GM18517 (cell line): Measurements from ENCODE around the gene COL4A2.

Source experiments
- ATAC-seq: cut with Tn5 transposase; IDR thresholded peaks from one replicate; pipeline ENCODE4 v1.9.1; 2021; ENCODE audit warnings: mild to moderate bottlenecking, moderate library complexity; ENCODE audit not compliant: unreplicated experiment

Gene COL4A2

DNA sequence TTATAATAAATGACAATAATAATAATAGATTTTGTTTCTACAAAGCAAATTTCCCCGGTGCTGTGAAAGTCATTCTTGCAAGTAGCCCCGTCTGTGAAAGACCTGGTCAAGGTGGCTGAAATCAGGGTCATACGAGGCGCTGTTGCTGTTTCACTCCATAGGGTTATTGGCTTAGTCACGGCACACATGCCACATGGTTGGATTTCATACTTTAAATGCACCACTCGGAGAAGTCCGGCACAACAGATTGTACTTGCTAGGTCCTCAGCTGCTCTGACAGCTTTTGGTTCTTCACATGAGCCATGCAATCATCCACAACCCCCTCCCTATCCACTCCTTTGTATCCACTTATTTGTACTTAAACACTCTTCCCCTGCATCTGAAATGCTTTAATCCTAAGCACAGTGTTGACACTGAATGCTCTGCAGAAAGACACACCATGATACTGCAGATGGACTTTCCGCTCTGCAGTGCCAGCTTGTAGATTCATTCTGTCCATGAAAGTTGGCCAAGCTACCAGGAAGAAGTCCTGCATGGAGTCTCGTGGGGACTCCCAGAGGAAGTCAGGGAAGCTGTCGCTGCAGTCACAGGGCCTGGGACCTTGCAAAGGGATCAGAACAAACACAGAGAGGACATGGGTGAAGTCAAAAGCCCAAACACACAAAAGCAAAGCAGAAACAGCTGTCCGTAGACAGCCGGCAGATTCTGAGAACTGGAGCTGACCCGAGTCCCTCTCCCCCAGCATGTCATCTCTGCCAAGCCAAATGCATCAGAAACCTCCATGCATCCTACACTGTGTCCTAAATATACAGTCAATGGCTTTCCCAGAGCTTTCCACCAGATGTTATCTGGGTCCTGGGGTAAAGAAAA is 124.6 kb downstream of the COL4A2 start:
- ATAC-seq, result no peak

- ATAC-seq, result no peak
Measured at GRCh38 chr13:110432522-110432921, 125.4 kb downstream of the COL4A2 start.

DNA sequence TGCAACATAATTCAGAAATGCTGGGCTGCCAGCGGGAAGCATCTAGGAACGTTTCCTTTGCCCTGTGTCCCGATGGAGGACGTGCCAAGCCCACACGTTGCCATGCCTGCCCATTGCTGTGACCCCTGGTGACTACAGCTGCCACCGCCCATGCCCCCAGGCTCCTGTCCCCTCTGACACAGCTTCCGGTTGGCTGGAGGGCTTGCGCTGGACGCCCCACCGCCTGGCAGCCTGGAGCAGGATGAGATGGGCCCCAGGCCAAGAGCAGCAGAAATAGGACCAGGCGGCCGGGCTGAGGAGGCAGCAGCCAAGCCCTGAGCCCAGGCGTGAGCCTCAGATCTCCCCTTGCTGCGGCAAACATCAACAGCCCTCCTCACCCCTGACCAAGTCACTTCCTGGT is 125.9 kb downstream of the COL4A2 start:
- ATAC-seq, result no peak

GRCh38 chr13:110434629-110435028 is 127.5 kb downstream of the COL4A2 start:
- no peak for ATAC-seq

GRCh38 chr13:110435331-110435730 is 128.2 kb downstream of the COL4A2 start:
- no peak for ATAC-seq

DNA sequence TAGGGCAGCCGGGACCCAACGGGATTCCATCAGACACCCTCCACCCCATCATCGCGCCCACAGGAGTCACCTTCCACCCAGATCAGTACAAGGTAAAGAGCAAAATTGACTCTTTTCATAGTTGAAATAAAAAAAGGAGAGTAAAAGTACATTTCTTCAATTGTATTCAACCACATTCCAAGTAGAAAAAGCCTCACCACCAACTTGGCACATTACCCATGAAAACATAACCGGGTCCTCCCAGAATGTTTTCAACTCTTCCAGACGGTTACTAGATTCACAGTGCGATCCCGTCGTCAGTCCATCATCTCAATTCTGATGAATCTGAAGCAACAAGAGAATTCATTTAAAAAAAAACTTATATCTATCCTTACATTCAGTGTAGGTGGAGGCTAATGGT is 129.2 kb downstream of the COL4A2 start:
- ATAC-seq, result no peak

DNA sequence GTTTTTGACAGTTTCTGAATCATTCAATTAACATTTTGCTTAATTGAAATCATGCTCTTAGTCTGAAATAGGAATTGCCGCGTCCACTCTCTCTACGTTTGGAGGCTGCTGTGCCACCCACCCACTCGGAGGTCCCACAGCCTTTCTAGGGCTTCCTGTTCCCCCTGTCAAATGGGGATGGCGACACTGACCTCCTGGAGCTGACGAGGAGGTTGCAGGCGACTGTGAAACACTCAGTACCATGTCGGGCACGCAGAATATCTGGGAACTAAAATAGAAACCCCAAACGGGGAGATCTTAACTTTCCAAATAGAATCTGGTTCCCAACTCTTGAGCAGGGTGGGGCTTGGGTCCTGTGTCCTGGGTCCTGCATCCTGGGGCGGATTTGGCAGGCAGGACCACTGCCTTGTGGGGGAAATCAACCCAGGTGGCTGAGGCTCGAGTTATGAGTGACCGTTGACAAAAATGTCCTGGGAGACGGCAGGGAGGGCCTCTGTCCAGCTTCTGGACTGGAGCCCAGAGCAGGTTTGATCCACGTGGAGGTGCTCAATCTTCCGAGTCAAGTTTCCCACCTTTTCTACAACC is 129.8 kb downstream of the COL4A2 start:
- ATAC-seq, result no peak

GRCh38 chr13:110438211-110438610 is 131.1 kb downstream of the COL4A2 start:
- no peak for ATAC-seq

- ATAC-seq, result no peak
Measured at GRCh38 chr13:110438776-110439175, 131.7 kb downstream of the COL4A2 start.

DNA sequence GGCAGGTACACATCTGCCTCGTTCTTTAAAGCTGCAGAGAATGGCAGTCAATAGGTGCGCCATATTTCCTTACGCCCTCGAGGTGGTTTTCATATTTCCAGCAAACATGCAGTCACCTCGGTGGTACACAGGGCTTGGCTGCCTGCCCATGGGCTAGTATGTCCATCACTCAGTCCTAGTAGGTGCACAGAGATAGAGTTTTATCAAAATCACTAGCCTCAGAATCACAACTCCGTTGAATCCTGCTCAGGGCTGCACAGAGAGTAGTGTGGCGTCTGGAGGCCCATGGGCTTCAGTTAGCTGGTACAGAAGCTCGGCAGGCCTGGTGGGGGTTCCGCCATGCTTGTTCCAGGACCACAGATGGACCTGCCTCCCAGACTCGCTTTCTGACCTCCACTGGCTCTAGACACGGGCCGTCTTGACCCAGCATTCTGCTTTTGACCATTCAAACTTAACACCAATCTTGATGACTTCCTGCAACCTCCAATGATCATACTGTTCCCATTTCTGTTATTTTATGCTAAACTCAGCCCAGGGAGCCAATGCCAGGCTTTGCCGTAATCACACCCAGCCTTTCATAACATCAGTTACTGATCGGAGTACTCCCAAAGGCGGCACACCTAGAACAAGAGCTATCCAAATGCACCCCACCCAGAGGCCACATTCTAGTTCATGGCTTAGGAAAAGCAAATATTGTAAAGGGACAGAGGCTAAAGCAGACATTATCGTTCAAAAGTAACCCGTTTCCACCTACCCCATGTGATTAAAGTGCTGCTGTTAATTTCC is 134.1 kb downstream of the COL4A2 start:
- ATAC-seq, result no peak

DNA sequence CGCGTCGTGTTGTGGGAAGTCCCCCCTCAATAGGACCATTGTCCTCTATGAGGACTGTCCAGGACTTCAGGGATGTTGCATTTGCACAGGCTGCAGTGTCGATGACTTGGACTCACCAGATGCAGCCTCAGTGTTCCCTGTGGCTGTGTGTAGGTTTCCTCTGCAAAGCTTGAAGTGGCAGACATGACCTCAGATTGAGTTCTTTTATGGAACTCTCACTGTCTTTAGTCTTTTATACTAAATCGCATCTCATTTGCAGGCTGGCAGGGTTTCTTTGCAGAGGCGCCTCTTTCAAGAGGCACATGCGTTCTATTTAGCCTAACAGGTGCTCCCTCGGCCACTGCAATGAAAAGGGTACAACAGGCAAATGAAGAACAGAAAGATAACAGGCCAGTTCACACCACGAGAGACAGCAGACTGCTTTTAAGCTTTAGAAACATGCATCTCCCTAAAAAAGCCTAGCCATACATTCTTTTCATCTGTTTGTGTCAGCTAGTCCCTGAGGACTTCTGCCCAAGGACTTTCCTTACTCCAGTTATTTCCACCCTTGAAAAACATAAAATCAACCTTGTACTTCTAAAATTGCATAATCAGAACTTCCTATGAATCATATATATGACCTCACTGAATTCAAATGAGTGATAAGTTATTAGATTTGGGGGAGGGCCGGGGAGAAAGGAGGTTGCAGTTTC is 136.0 kb downstream of the COL4A2 start:
- no peak for ATAC-seq

- ATAC-seq, result peak; percentile 20
Measured at GRCh38 chr13:110443622-110444225, 136.6 kb downstream of the COL4A2 start.

- ATAC-seq, result peak; percentile 43
Measured at GRCh38 chr13:110444226-110444653, 137.2 kb downstream of the COL4A2 start.

GRCh38 chr13:110445183-110445582 is 138.1 kb downstream of the COL4A2 start:
- ATAC-seq, result peak; percentile 67

DNA sequence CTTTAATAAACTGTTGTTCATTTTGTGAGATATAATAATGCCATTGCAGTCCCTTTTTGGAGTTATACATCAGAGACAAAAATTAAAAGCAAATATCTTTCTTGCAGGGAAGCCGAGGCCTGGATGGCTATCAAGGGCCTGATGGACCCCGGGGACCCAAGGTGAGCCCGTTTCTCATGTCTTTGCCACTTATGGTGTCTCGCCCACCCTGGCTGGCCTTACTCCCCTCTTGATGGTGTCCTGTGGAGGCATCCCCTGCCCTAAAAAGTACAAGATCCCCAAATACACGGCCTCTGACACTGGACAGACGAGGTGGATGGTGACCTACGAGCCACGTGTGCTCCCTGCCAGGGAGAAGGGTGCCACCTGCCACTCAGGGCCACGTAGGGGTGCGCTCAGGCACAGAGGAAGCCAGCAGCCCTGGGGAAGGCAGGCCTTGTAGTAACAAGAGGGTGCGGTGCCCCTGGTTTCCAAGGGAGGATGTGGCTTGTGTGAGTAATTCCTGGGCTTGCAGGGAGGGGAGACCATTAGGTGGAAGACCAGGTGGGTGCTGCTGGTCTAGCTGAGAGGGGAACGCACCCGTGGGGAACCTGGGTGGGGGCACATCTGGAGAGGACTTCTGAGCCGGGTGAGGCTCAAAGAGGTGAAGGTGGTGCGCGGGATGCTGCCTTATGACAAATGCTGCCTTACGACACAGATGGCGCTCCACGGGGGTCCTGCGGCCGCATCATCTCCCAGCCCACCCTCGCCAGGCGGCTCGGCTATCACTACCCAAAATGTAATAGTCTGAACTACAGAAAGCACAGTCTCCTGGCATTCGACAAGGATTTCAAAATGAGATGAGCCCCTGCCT is 138.9 kb downstream of the COL4A2 start:
- no peak for ATAC-seq

DNA sequence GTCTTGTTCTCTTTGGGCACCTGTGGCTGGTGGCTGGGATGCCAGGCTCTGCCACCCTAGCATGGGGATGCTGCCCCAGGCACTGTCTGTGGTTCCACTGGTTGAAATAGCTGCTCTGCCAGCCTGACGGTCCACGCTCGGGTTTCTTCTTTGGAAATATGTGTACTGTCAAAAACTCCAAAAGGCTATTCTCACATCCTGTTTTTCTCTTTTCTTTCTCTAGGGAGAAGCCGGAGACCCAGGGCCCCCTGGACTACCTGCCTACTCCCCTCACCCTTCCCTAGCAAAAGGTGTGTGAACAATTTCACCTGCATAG is 139.4 kb downstream of the COL4A2 start:
- no peak for ATAC-seq

- ATAC-seq, result no peak
Measured at GRCh38 chr13:110447058-110447511, 140.0 kb downstream of the COL4A2 start.

- ATAC-seq, result no peak
Measured at GRCh38 chr13:110447801-110448200, 140.7 kb downstream of the COL4A2 start.

DNA sequence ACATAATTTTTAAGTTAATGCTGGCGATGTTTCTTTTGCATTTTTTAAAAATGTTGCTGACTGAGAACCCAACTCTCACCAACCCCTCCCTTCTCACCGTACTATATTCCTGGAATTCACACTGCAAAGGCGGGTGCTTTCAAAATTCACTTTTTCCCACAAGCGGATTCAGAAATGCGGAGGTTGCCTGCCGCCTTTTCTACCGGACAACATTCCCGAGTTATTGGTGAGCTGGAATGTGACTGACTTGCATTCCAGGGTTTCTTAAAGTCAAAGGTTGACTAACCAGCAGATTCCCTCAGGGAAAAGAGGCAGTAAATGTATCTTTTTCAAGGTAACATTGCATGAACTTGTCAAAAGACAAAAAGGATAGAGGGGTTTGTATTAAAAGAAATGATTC is 141.1 kb downstream of the COL4A2 start:
- ATAC-seq, result no peak

DNA sequence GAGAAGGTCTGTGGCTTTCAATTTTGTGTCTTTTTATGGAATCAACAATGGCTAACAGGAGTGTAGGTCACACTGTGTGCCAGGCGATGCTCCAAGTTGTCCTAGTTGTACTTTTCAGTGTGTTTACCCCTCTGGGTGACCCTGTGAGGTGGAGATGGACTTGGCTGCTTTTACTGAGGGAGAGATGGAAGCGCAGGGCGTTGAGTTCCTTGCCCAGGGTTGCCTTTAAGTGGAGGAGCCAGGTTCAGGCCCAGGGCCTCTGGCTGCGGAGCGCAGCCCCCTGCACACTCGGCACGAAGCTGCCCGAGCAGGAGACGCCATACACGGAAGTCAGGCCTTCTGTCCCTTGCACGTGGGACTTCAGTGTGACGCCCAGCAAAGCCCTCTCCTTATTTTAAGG is 141.6 kb downstream of the COL4A2 start:
- ATAC-seq, result no peak
